Transverse colon (tissue), 3 donors: Measurements from ENCODE around the gene GTF3C1.

ENCODE experiments used
- EP300 ChIP-seq: sonication (generic); formaldehyde crosslinking; IDR thresholded peaks from one replicate; pipeline ENCODE4 v1.6.1; 2017; ENCODE audit warnings: antibody characterized with exemption, low read depth
- TF ChIP-seq, protein P1 (sequence below), 5 experiments: fragments of 200-600 bp in 3 of 5; fragments of 450-650 bp in 2 of 5; sonication (generic) in 3 of 5; IDR thresholded peaks; 1 replicate in 2 of 5; 2 replicates in 3 of 5; pipeline ENCODE4 v1.5.1; 2016 to 2017; ENCODE audit warnings: antibody characterized with exemption in 5 of 5, inconsistent platforms in 3 of 5, mild to moderate bottlenecking in 2 of 5, moderate library complexity in 1 of 5

DNA sequence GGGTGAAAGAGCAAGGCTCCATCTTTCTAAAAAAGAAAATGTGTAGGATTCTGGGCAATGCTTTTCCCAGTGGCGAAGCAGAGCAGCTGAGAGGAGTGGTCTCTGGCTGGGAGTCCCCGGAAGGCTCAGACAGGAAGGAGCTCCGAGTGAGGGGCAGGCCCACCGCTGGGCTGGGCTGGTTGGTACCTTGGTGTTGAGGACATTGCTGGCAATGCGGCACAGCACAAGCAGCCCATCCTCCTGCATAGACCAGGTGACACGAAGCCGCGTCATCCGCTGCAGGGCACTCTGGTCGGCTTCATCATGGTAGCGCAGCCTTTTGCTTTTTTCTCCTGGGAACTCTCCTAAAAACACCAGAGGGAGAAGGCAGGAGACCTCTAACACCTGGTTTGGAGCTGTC lies 63.9 kb downstream of the GTF3C1 start:
- TF ChIP-seq, protein P1, sequence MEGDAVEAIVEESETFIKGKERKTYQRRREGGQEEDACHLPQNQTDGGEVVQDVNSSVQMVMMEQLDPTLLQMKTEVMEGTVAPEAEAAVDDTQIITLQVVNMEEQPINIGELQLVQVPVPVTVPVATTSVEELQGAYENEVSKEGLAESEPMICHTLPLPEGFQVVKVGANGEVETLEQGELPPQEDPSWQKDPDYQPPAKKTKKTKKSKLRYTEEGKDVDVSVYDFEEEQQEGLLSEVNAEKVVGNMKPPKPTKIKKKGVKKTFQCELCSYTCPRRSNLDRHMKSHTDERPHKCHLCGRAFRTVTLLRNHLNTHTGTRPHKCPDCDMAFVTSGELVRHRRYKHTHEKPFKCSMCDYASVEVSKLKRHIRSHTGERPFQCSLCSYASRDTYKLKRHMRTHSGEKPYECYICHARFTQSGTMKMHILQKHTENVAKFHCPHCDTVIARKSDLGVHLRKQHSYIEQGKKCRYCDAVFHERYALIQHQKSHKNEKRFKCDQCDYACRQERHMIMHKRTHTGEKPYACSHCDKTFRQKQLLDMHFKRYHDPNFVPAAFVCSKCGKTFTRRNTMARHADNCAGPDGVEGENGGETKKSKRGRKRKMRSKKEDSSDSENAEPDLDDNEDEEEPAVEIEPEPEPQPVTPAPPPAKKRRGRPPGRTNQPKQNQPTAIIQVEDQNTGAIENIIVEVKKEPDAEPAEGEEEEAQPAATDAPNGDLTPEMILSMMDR (IDR thresholded peaks at IDR 0.05), result no peak
- TF ChIP-seq EP300, result no peak
